Glutamatergic neuron (in vitro differentiated cells): ENCODE measurements around the gene CTNNA2. TPM values are rescaled to one million over a fixed set of nuclear protein-coding genes. Genes with fewer than 3 reads are reported as not detected.
A peak's percentile ranks its signal among the peaks of the same experiment; 100 is the strongest.

ENCODE experiments used
- DNase-seq: peaks from one replicate; pipeline ENCODE4 v3.0.0; 2022
- H3K27ac Mint-ChIP-seq: one replicate; pipeline ENCODE4 v1.8.0; 2020; ENCODE audit warnings: mild to moderate bottlenecking, mixed read lengths, inconsistent platforms; ENCODE audit not compliant: unreplicated experiment
- H3K27me3 Mint-ChIP-seq: one replicate; pipeline ENCODE4 v1.8.0; 2020; ENCODE audit warnings: mild to moderate bottlenecking, moderate library complexity, mixed read lengths, inconsistent platforms; ENCODE audit not compliant: unreplicated experiment
- H3K36me3 Mint-ChIP-seq: one replicate; pipeline ENCODE4 v1.8.0; 2020; ENCODE audit warnings: mild to moderate bottlenecking, mixed read lengths, inconsistent platforms; ENCODE audit not compliant: unreplicated experiment
- H3K4me1 Mint-ChIP-seq: one replicate; pipeline ENCODE4 v1.8.0; 2020; ENCODE audit warnings: mild to moderate bottlenecking, low read depth, mixed read lengths, inconsistent platforms; ENCODE audit not compliant: unreplicated experiment
- H3K4me3 Mint-ChIP-seq: one replicate; pipeline ENCODE4 v1.8.0; 2020; ENCODE audit warnings: mild to moderate bottlenecking, mixed read lengths, inconsistent platforms; ENCODE audit not compliant: unreplicated experiment
- H3K9me3 Mint-ChIP-seq: one replicate; pipeline ENCODE4 v1.8.0; 2020; ENCODE audit warnings: mild to moderate bottlenecking, moderate library complexity, mixed read lengths, inconsistent platforms; ENCODE audit not compliant: unreplicated experiment
- total RNA-seq: library from RNA; stranded (reverse); fragmentation: NEBNext Ultra II Directional; extraction: Animal tissue kit (Norgen Biotek cat#: 25700); gene quantifications from one replicate; pipeline ENCODE4 v1.2.1, GENCODE V29; 2021; ENCODE audit not compliant: unreplicated experiment
- TF ChIP-seq, protein P1 (sequence below): fragments of 200-600 bp; sonication (generic); IDR thresholded peaks from one replicate; pipeline ENCODE4 v1.5.0; 2021; ENCODE audit not compliant: partially characterized antibody, unreplicated experiment

The CTNNA2 gene
- total RNA-seq, 1 donor from 2014 or later, result 76.2 TPM

DNA sequence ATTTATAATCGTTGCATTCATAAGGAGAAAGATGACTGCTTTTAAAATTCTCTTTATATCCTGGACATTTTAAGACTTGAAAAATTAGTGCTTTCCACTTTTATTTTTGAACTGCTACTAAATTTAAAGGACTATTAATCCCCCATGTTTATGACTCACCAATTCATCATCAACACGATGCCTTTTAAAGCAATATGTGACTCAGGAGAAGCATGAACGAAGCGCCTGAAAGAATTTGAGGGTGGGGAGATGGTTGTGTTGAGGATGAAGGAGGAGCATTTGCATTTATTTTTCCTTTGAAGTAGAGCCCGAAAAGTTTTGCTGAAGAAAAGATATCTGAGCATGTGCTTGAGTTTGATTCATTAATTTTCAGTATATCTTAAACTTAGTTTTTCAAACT, 983.9 kb downstream of the CTNNA2 start:
- DNase-seq, result no peak
- H3K4me3 Mint-ChIP-seq, result no peak overlapping the region
- H3K9me3 Mint-ChIP-seq, result no peaks in the 10 kb centered on the region
- no peak overlapping the region for H3K27ac Mint-ChIP-seq
- TF ChIP-seq, protein P1, sequence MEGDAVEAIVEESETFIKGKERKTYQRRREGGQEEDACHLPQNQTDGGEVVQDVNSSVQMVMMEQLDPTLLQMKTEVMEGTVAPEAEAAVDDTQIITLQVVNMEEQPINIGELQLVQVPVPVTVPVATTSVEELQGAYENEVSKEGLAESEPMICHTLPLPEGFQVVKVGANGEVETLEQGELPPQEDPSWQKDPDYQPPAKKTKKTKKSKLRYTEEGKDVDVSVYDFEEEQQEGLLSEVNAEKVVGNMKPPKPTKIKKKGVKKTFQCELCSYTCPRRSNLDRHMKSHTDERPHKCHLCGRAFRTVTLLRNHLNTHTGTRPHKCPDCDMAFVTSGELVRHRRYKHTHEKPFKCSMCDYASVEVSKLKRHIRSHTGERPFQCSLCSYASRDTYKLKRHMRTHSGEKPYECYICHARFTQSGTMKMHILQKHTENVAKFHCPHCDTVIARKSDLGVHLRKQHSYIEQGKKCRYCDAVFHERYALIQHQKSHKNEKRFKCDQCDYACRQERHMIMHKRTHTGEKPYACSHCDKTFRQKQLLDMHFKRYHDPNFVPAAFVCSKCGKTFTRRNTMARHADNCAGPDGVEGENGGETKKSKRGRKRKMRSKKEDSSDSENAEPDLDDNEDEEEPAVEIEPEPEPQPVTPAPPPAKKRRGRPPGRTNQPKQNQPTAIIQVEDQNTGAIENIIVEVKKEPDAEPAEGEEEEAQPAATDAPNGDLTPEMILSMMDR, result no peak
- H3K4me1 Mint-ChIP-seq, result no peaks in the 10 kb centered on the region
- no peaks in the 10 kb centered on the region for H3K27me3 Mint-ChIP-seq
- no peaks in the 10 kb centered on the region for H3K36me3 Mint-ChIP-seq

GRCh38 chr2:80499095-80499494, 986.2 kb downstream of the CTNNA2 start:
- no peaks in the 10 kb centered on the region for H3K27me3 Mint-ChIP-seq
- TF ChIP-seq, protein P1, result peak; percentile 55
- H3K4me3 Mint-ChIP-seq, result no peak overlapping the region
- no peaks in the 10 kb centered on the region for H3K4me1 Mint-ChIP-seq
- peak; percentile 50 for DNase-seq
- H3K36me3 Mint-ChIP-seq, result no peaks in the 10 kb centered on the region
- H3K9me3 Mint-ChIP-seq, result no peaks in the 10 kb centered on the region
- H3K27ac Mint-ChIP-seq, result no peak overlapping the region

- H3K4me1 Mint-ChIP-seq, result no peaks in the 10 kb centered on the region
- H3K9me3 Mint-ChIP-seq, result no peaks in the 10 kb centered on the region
- H3K36me3 Mint-ChIP-seq, result no peaks in the 10 kb centered on the region
Measured at GRCh38 chr2:80501874-80502624, 989.2 kb downstream of the CTNNA2 start.

GRCh38 chr2:80506563-80506962, 993.7 kb downstream of the CTNNA2 start:
- Mint-ChIP-seq H3K36me3 (no peaks in the 10 kb centered on the region), H3K27ac (no peak overlapping the region), H3K4me3 (no peak overlapping the region), H3K27me3 (peaks cover 2% of the 10 kb centered on the region), H3K9me3 (no peaks in the 10 kb centered on the region), H3K4me1 (no peaks in the 10 kb centered on the region)
- DNase-seq, result no peak
- TF ChIP-seq, protein P1, result no peak

More at GRCh38 chr2:80501874-80502624, 989.2 kb downstream of the CTNNA2 start:
- TF ChIP-seq, protein P1, result no peak
- no peak overlapping the region for H3K27ac Mint-ChIP-seq
- no peak overlapping the region for H3K4me3 Mint-ChIP-seq
- no peak for DNase-seq
- peaks cover 2% of the 10 kb centered on the region for H3K27me3 Mint-ChIP-seq

DNA sequence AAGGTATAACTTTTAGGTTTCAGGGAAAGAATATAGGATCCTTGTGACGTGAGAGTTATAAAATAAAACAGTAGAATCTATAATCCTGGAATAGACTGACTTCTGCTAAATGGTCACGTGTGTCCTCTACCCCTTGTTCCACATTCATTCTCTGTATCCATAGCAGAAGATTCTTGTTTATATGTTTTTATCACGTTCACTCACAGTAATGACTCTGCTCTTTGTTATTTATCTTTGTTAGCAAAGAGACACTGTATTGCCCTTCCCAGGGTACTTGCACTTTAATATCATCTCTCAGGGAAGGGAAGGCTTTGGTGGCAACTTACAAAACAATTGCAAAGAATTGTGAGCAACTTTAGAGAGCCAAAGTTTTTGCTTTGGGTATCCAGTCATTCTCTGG, 997.9 kb downstream of the CTNNA2 start:
- Mint-ChIP-seq H3K27me3 (peaks cover 4% of the 10 kb centered on the region), H3K36me3 (no peaks in the 10 kb centered on the region), H3K27ac (no peak overlapping the region), H3K9me3 (no peaks in the 10 kb centered on the region), H3K4me3 (no peak overlapping the region), H3K4me1 (no peaks in the 10 kb centered on the region)
- no peak for DNase-seq
- TF ChIP-seq, protein P1, result no peak
